Heart left ventricle (tissue), 16 donors: Measurements from ENCODE around the gene TRIM34. TPM values are rescaled to one million over a fixed set of nuclear protein-coding genes. Genes with fewer than 3 reads are reported as not detected.
"Not testable (repeated sequence)": the region's sequence is repeated elsewhere in the genome, so short reads cannot be mapped to it uniquely, and the experiment has no call there.

Experiments used
- ATAC-seq, 4 donors: fragments of 200-7000 bp; cut with Tn5 transposase; one replicate each; pipeline ENCODE4 v1.9.1; 2020 to 2022; ENCODE audit warnings: moderate library complexity in 4 of 4, mild to moderate bottlenecking in 3 of 4, moderate number of reproducible peaks in 1 of 4
- DNase-seq, 5 donors: peaks; one replicate each; pipeline ENCODE4 v3.0.0-alpha.2; 2020
- H3K27ac ChIP-seq, 12 donors: fragments of 200-600 bp; sonication (generic) in 4 of 12; one replicate each; pipeline versions ENCODE4 v1.5.0 to v1.8.0; 2016 to 2022; ENCODE audit warnings: mild to moderate bottlenecking in 2 of 12
- H3K27me3 ChIP-seq, 9 donors: fragments of 200-600 bp; sonication (generic) in 2 of 9; one replicate each; pipeline versions ENCODE4 v1.5.1 to v1.8.0; 2016 to 2022; ENCODE audit warnings: mild to moderate bottlenecking in 3 of 9
- H3K36me3 ChIP-seq, 9 donors: fragments of 200-600 bp; sonication (generic) in 2 of 9; one replicate each; pipeline versions ENCODE4 v1.5.0 to v1.8.0; 2018 to 2022; ENCODE audit warnings: mild to moderate bottlenecking in 2 of 9
- H3K4me1 ChIP-seq, 12 donors: fragments of 200-600 bp; sonication (generic) in 4 of 12; one replicate each; pipeline versions ENCODE4 v1.5.0 to v1.8.0; 2016 to 2022; ENCODE audit warnings: mild to moderate bottlenecking in 3 of 12
- H3K4me3 ChIP-seq, 12 donors: fragments of 200-600 bp; sonication (generic) in 4 of 12; one replicate each; pipeline versions ENCODE4 v1.5.0 to v1.8.0; 2017 to 2022; ENCODE audit warnings: mild to moderate bottlenecking in 9 of 12, moderate library complexity in 4 of 12
- H3K9me3 ChIP-seq, 12 donors: fragments of 200-600 bp; sonication (generic) in 4 of 12; one replicate each; pipeline versions ENCODE4 v1.5.0 to v1.8.0; 2016 to 2022; ENCODE audit warnings: mild to moderate bottlenecking in 1 of 12
- POLR2A ChIP-seq, 2 donors: fragments of 450-650 bp; IDR thresholded peaks; one replicate each; pipeline ENCODE4 v1.6.1; 2017; ENCODE audit warnings: antibody characterized with exemption in 2 of 2, mild to moderate bottlenecking in 2 of 2, moderate library complexity in 2 of 2
- WGBS, 4 donors: extraction: QIAGEN DNeasy Blood & Tissue Kit in 2 of 4; methylation state at CpG; one replicate each; pipeline versions ENCODE4 v1.1.5 to v1.1.7; 2013 to 2018; 5-methylcytosine and 5-hydroxymethylcytosine counted together
- intact Hi-C, 10 donors: fragments of 100-400 bp; cut with DNase I; formaldehyde crosslinking; loops; one replicate each; pipeline versions ENCODE4 v1.11.1 to v1.14.2; 2022
- polyA plus RNA-seq, 2 donors: library from polyadenylated mRNA; stranded (reverse); fragments of 200-250 nt; gene quantifications; one replicate each; pipeline ENCODE4 v1.2.3, GENCODE V29; 2013
- total RNA-seq, 9 donors: library from RNA; depleted of rRNA in 2 of 9; stranded (reverse); fragments of >200 nt in 2 of 9; fragmentation: NEBNext Ultra II Directional in 3 of 9; extraction: Animal tissue kit (Norgen Biotek cat#: 25700) in 3 of 9; gene quantifications; one replicate each; pipeline versions ENCODE4 v1.1.0 to v1.2.4, GENCODE V29; 2016 to 2023
- TF ChIP-seq, protein P1 (sequence below), 12 donors: fragments of 200-600 bp; sonication (generic) in 4 of 12; IDR thresholded peaks; one replicate each; pipeline versions ENCODE4 v1.5.0 to v1.8.0; 2018 to 2022; ENCODE audit warnings: antibody characterized with exemption in 12 of 12, mild to moderate bottlenecking in 5 of 12
- donor health status: ischemic (EF 13 %, LVEDD 7.1; RV severe dilation, severe dysfunction).
- donor health status: healthy with polysubstance abuse.
- donor health status: DM: no; HTN: yes; CAD: no.
- donor health status: DM: no; HTN: no; CAD: no.
- donor health status: ischemic (EF 25% LVEDD 6.9; RV normal size, moderate dysfunction).
- donor health status: ischemic (EF 25% LVEDD 5.7; RV mildly dilated, moderate dysfunction).
- donor health status: healthy.
- donor health status: DM: yes; HTN: yes; CAD: no.
- donor health status: ischemic (EF 35%, LVEDD 5.7; RV mildly dilated, moderate dysfunction).
- donor health status: nonischemic (EF 11% LVEDD 7.7; RV severe dilation, severe dysfunction).
- donor health status: DM: yes; HTN: yes; CAD: no.
- donor health status: PGD.
- donor health status: ischemic (EF 29% LVEDD 5.4; RV normal size, mild dysfunction).
- donor health status: nonischemic (EF 23%, LVEDD 6.1; RV moderate dilation, normal function).

The TRIM34 gene
- total and polyA plus RNA-seq, 11 donors = 0.72 to 9.1 (median 1.6) TPM

DNA sequence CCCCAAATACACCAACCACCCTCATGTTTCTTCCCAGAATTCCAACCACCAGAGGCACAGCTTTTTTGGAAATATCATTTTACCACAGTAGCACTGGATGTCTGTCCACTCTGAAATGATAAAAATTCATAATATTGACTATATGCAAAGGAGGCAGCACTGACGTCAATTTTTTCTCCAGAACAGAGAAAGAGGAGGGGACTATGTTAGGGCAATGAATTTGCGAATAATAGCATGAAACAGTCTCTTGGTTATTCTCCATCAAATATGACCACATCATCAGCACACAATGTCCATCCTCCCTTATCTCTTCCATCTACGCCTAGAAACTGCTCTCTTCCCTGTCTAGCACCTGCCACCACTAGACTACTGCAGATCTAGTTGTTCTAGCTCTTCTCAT is 21.3 kb downstream of the TRIM34 start:
- TF ChIP-seq POLR2A (IDR thresholded peaks at IDR 0.05) = no peak
- TF ChIP-seq, protein P1, sequence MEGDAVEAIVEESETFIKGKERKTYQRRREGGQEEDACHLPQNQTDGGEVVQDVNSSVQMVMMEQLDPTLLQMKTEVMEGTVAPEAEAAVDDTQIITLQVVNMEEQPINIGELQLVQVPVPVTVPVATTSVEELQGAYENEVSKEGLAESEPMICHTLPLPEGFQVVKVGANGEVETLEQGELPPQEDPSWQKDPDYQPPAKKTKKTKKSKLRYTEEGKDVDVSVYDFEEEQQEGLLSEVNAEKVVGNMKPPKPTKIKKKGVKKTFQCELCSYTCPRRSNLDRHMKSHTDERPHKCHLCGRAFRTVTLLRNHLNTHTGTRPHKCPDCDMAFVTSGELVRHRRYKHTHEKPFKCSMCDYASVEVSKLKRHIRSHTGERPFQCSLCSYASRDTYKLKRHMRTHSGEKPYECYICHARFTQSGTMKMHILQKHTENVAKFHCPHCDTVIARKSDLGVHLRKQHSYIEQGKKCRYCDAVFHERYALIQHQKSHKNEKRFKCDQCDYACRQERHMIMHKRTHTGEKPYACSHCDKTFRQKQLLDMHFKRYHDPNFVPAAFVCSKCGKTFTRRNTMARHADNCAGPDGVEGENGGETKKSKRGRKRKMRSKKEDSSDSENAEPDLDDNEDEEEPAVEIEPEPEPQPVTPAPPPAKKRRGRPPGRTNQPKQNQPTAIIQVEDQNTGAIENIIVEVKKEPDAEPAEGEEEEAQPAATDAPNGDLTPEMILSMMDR (IDR thresholded peaks at IDR 0.05) = no peak
- Histone ChIP-seq H3K9me3 (no peaks in the 10 kb centered on the region), H3K4me3 (no peak overlapping the region), H3K4me1 (no peaks in the 10 kb centered on the region), H3K36me3 (peaks cover 0 to 38% (median 30%) of the 10 kb centered on the region in 9 donors), H3K27me3 (no peaks in the 10 kb centered on the region), H3K27ac (no peak overlapping the region)
- ATAC-seq (no peak), DNase-seq (no peak)
- WGBS, 4 donors = 85 to 92% (median 92%) methylated on average over 3 of the region's 3 CpGs
- intact Hi-C loops = no loop called here

GRCh38 chr11:5655474-5655873 is 30.7 kb downstream of the TRIM34 start:
- WGBS, 4 donors = 95 to 98% (median 97%) methylated on average over 4 of the region's 4 CpGs
- H3K4me3 ChIP-seq = no peak overlapping the region
- no peak for ATAC-seq
- intact Hi-C loops = no loop called here
- no peaks in the 10 kb centered on the region for H3K27me3 ChIP-seq
- peaks cover 0 to 20% (median 2%) of the 10 kb centered on the region in 12 donors for H3K9me3 ChIP-seq
- no peak overlapping the region for H3K27ac ChIP-seq
- H3K36me3 ChIP-seq = peaks cover 0 to 6% (median 0%) of the 10 kb centered on the region in 9 donors
- no peak for DNase-seq
- H3K4me1 ChIP-seq = no peaks in the 10 kb centered on the region
- TF ChIP-seq POLR2A (IDR thresholded peaks at IDR 0.05) = no peak
- TF ChIP-seq, protein P1 (IDR thresholded peaks at IDR 0.05) = no peak

DNA sequence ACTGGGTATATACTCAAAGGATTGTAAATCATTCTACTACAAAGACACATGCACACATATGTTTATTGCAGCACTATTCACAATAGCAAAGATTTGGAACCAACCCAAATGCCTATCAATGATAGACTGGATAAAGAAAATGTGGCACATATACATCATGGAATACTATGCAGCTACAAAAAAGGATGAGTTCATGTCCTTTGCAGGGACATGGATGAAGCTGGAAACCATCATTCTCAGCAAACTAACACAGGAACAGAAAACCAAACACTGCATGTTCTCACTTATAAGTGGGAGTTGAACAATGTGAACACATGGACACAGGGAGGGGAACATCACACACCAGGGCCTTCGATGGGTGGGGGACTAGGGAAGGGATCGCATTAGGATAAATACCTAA is 32.2 kb downstream of the TRIM34 start:
- 93 to 100% (median 99%) methylated on average over 2 of the region's 2 CpGs for WGBS, 4 donors
- H3K36me3 ChIP-seq, intact Hi-C loops, H3K27me3 ChIP-seq, H3K4me1 ChIP-seq, DNase-seq, ATAC-seq, H3K27ac ChIP-seq, H3K4me3 ChIP-seq: not testable (repeated sequence)
- H3K9me3 ChIP-seq = peaks cover 0 to 18% (median 2%) of the 10 kb centered on the region in 12 donors

GRCh38 chr11:5658318-5658717 is 33.5 kb downstream of the TRIM34 start:
- Histone ChIP-seq H3K27me3 (no peaks in the 10 kb centered on the region), H3K4me1 (no peaks in the 10 kb centered on the region), H3K4me3 (no peak overlapping the region), H3K9me3 (peaks cover 0 to 10% (median 0%) of the 10 kb centered on the region in 12 donors), H3K36me3 (peaks cover 0 to 16% (median 1%) of the 10 kb centered on the region in 9 donors), H3K27ac (no peak overlapping the region)
- whole genome bisulfite sequencing, 4 donors = 87 to 100% (median 93%) methylated on average over 5 of the region's 5 CpGs
- intact Hi-C loops = no loop called here
- DNase-seq (no peak), ATAC-seq (no peak)
- no peak for TF ChIP-seq POLR2A (IDR thresholded peaks at IDR 0.05)
- TF ChIP-seq, protein P1 (IDR thresholded peaks at IDR 0.05) = no peak

DNA sequence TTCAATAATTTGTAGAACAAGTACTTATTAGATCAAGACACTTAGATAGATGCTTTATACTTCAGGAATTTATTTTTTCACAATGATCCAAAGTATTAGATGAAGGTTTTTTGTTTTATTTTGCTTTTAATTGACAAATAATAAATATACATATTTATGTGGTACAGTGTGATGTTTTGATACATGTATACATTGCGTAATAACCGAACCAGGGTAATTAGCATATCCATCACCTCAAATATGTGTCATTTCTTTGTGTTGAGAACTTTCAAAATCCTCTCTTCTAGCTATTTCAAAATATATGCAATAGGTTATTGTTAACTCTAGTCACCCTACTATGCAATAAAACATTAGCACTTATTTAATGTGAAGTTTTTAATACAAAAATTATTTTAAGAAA is 38.7 kb downstream of the TRIM34 start:
- WGBS, 4 donors = 94 to 99% (median 97%) methylated on average over 2 of the region's 2 CpGs
- Histone ChIP-seq H3K27me3 (no peaks in the 10 kb centered on the region), H3K27ac (no peak overlapping the region), H3K4me1 (no peaks in the 10 kb centered on the region), H3K36me3 (peaks cover 0 to 64% (median 45%) of the 10 kb centered on the region in 9 donors), H3K9me3 (no peaks in the 10 kb centered on the region), H3K4me3 (no peak overlapping the region)
- intact Hi-C loops = no loop called here
- ATAC-seq (no peak), DNase-seq (no peak)
- TF ChIP-seq POLR2A (IDR thresholded peaks at IDR 0.05) = no peak
- TF ChIP-seq, protein P1 (IDR thresholded peaks at IDR 0.05) = no peak
